ENCODE results near the gene ZNF532.

- no peak for TF ChIP-seq CTCF (IDR thresholded peaks at IDR 0.05)
- TF ChIP-seq TCF7L2 (IDR thresholded peaks at IDR 0.05; ENCODE audit: low read depth, low read length) = no peak
- no peak for TF ChIP-seq POLR2AphosphoS5 (IDR thresholded peaks at IDR 0.05; ENCODE audit: low read depth, low read length)
These were observed 88.2 kb downstream of the ZNF532 start for GRCh38 chr18:58952858-58953257.
